Hepatocyte (in vitro differentiated cells): Measurements from ENCODE around the gene WDR89. TPM values are rescaled to one million over a fixed set of nuclear protein-coding genes. Genes with fewer than 3 reads are reported as not detected.
A peak's percentile ranks its signal among the peaks of the same experiment; 100 is the strongest.

Experiments used
- DNase-seq: peaks from one replicate; pipeline ENCODE4 v3.0.0-alpha.2; 2016; ENCODE audit warnings: low spot score
- H2AFZ ChIP-seq: fragments of 200-600 bp; sonication (generic); 2 replicates; pipeline ENCODE4 v1.6.0; 2016; ENCODE audit warnings: antibody characterized with exemption, mild to moderate bottlenecking
- H3K27ac ChIP-seq: fragments of 200-600 bp; sonication (generic); 2 replicates; pipeline ENCODE4 v1.5.1; 2016; ENCODE audit warnings: mild to moderate bottlenecking
- H3K27me3 ChIP-seq: fragments of 200-600 bp; sonication (generic); 2 replicates; pipeline ENCODE4 v1.6.1; 2016
- H3K36me3 ChIP-seq: fragments of 200-600 bp; sonication (generic); replicated peaks from 2 replicates; pipeline ENCODE4 v1.5.1; 2016; ENCODE audit warnings: low read depth; ENCODE audit not compliant: insufficient read depth
- H3K4me1 ChIP-seq: fragments of 200-600 bp; sonication (generic); 2 replicates; pipeline ENCODE4 v1.5.1; 2016; ENCODE audit warnings: mild to moderate bottlenecking, moderate library complexity; ENCODE audit not compliant: insufficient read depth
- H3K4me2 ChIP-seq: fragments of 200-600 bp; sonication (generic); 2 replicates; pipeline ENCODE4 v1.6.0; 2016
- H3K4me3 ChIP-seq: fragments of 200-600 bp; sonication (generic); 2 replicates; pipeline ENCODE4 v1.5.1; 2016; ENCODE audit warnings: mild to moderate bottlenecking
- H3K79me2 ChIP-seq: fragments of 200-600 bp; sonication (generic); 2 replicates; pipeline ENCODE4 v1.6.0; 2017; ENCODE audit warnings: mild to moderate bottlenecking
- H3K9me2 ChIP-seq: fragments of 200-600 bp; sonication (generic); replicated peaks from 2 replicates; pipeline ENCODE4 v1.6.0; 2017; ENCODE audit warnings: mild to moderate bottlenecking; ENCODE audit not compliant: insufficient read depth
- H3K9me3 ChIP-seq: fragments of 200-600 bp; sonication (generic); 2 replicates; pipeline ENCODE4 v1.5.1; 2016; ENCODE audit warnings: low read depth, mild to moderate bottlenecking
- H4K20me1 ChIP-seq: fragments of 200-600 bp; sonication (generic); 2 replicates; pipeline ENCODE4 v1.6.0; 2016; ENCODE audit warnings: mild to moderate bottlenecking; ENCODE audit not compliant: insufficient read depth, poor library complexity, severe bottlenecking
- CTCF ChIP-seq: fragments of 200-600 bp; sonication (generic); IDR thresholded peaks from 2 replicates; pipeline ENCODE4 v1.5.1; 2016; ENCODE audit warnings: antibody characterized with exemption, mild to moderate bottlenecking; ENCODE audit not compliant: poor library complexity
- EZH2 ChIP-seq: fragments of 200-600 bp; sonication (generic); IDR thresholded peaks from 2 replicates; pipeline ENCODE4 v1.6.1; 2016; ENCODE audit warnings: antibody characterized with exemption, mild to moderate bottlenecking, borderline replicate concordance
- EZH2phosphoT487 ChIP-seq: fragments of 200-600 bp; sonication (generic); IDR thresholded peaks from one replicate; pipeline ENCODE4 v1.6.1; 2018; ENCODE audit warnings: antibody characterized with exemption, mild to moderate bottlenecking, low read depth, moderate library complexity; ENCODE audit not compliant: unreplicated experiment, severe bottlenecking
- WGBS: methylation state at CpG from one replicate; pipeline ENCODE4 v1.1.6; 2016; ENCODE audit warnings: low lambda C conversion rate; ENCODE audit errors: missing lambda C conversion rate; 5-methylcytosine and 5-hydroxymethylcytosine counted together
- polyA plus RNA-seq: library from polyadenylated mRNA; unstranded; fragments of >200 nt; fragmentation: Nextera tagmentation; extraction: Ambion mirVana; gene quantifications from 2 replicates; pipeline ENCODE4 v1.2.1, GENCODE V29; 2016
- total RNA-seq: library from RNA; depleted of rRNA; stranded (reverse); fragments of >200 nt; gene quantifications from 2 replicates; pipeline ENCODE4 v1.2.3, GENCODE V29; 2014

WDR89 gene
- total and polyA plus RNA-seq, 2 experiments from 2014 or later = 3.9 to 14.6 TPM

- 97% methylated on average over 1 of the region's 1 CpG for WGBS
- DNase-seq = no peak
- H3K27me3 ChIP-seq = no peaks in the 10 kb centered on the region
- H3K9me2 ChIP-seq = no peaks in the 10 kb centered on the region
- TF ChIP-seq EZH2 (no peak), CTCF (no peak), EZH2phosphoT487 (no peak)
- H3K9me3 ChIP-seq = no peaks in the 10 kb centered on the region
- H3K36me3 ChIP-seq = no peaks in the 10 kb centered on the region
- H4K20me1 ChIP-seq = no peaks in the 10 kb centered on the region
- H3K4me2 ChIP-seq = no peak overlapping the region
- no peak overlapping the region for H2AFZ ChIP-seq
- H3K79me2 ChIP-seq = no peaks in the 10 kb centered on the region
- no peaks in the 10 kb centered on the region for H3K4me1 ChIP-seq
- no peak overlapping the region for H3K4me3 ChIP-seq
- no peak overlapping the region for H3K27ac ChIP-seq
Measured at GRCh38 chr14:63685401-63685800, 43.7 kb upstream of the WDR89 start.

GRCh38 chr14:63682727-63683593, 41.3 kb upstream of the WDR89 start:
- Histone ChIP-seq H4K20me1 (no peaks in the 10 kb centered on the region), H3K4me1 (no peaks in the 10 kb centered on the region), H3K9me3 (no peaks in the 10 kb centered on the region), H3K27me3 (no peaks in the 10 kb centered on the region), H3K4me3 (no peak overlapping the region), H3K36me3 (no peaks in the 10 kb centered on the region), H3K79me2 (no peaks in the 10 kb centered on the region), H3K4me2 (no peak overlapping the region), H3K9me2 (no peaks in the 10 kb centered on the region), H3K27ac (no peak overlapping the region), H2AFZ (no peak overlapping the region)
- TF ChIP-seq EZH2phosphoT487 = no peak
- no peak for TF ChIP-seq EZH2
- TF ChIP-seq CTCF = no peak
- WGBS = 82% methylated on average over 9 of the region's 9 CpGs
- DNase-seq = no peak

- Histone ChIP-seq H3K9me2 (no peaks in the 10 kb centered on the region), H3K36me3 (no peaks in the 10 kb centered on the region), H3K27me3 (no peaks in the 10 kb centered on the region), H3K4me1 (no peaks in the 10 kb centered on the region), H3K4me3 (no peak overlapping the region), H4K20me1 (no peaks in the 10 kb centered on the region), H3K79me2 (no peaks in the 10 kb centered on the region), H2AFZ (no peak overlapping the region), H3K9me3 (no peaks in the 10 kb centered on the region), H3K27ac (peak overlapping the region; percentile 63), H3K4me2 (peak overlapping the region; percentile 8)
- 100% methylated on average over 1 of the region's 1 CpG for WGBS
- TF ChIP-seq EZH2 (no peak), CTCF (no peak), EZH2phosphoT487 (no peak)
- no peak for DNase-seq
Measured at GRCh38 chr14:63678536-63678935, 36.9 kb upstream of the WDR89 start.
